HG02885 (cell line): Measurements from ENCODE around the gene SLC50A1.
"Not testable (repeated sequence)": the region's sequence is repeated elsewhere in the genome, so short reads cannot be mapped to it uniquely, and the experiment has no call there.

ENCODE experiments used
- ATAC-seq: cut with Tn5 transposase; IDR thresholded peaks from one replicate; pipeline ENCODE4 v1.9.1; 2021; ENCODE audit warnings: mild to moderate bottlenecking; ENCODE audit not compliant: unreplicated experiment, poor library complexity

SLC50A1 gene

GRCh38 chr1:155113450-155113980 lies 22.1 kb upstream of the SLC50A1 start:
- no peak for ATAC-seq

DNA sequence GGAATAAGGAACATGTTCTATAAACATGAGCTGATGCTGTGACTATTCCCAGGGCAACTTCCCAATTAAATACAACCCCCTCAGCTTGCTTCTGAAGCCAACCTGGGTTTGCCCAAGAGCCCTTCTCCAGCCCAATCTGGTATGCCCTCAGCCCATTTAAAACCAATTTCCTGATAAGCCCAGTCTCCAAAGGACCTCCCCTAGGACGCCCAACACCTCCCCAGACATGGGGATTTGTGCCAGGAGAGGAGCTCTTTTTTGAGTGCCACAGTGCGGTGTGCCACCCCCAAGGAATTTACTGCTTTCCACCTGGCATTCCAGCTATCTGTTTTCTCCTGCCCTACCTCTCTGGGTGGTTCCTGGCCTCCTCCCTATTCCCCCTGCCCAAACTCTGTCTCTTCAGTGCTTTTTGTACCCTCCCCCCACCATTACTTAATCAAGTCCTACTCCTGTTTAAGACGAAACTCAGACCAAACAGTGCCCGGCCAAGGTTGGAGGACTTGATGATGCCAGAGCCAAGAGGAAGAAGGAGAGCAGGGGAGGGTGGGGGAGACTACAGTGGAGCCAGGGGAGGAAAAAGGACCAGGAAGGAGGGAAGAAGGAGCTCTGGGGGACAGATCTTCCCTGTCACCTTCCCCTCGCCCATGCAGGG lies 19.4 kb upstream of the SLC50A1 start:
- ATAC-seq = no peak

DNA sequence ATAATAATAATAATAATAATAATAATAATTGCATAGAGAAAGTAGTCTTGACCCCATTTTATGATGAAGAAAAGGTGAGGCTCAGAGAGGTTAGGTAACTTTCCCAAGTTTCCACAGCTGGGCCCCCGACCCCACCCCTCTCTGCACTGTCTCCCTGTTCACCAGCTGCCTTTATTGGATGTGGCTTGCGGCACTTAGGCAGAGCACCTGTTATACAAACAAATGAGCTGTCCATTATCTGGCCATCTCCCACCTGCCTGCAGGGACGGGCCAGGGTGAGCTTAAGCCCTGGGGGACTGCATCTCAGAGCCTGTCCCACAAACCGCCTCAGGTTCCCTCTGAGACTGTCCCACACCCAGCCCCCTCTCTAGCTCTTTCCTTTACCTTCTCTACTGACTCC lies 18.0 kb upstream of the SLC50A1 start:
- ATAC-seq = no peak

- ATAC-seq = not testable (repeated sequence)
Measured at GRCh38 chr1:155118090-155118489, 17.6 kb upstream of the SLC50A1 start.

GRCh38 chr1:155120253-155120652 lies 15.4 kb upstream of the SLC50A1 start:
- no peak for ATAC-seq

DNA sequence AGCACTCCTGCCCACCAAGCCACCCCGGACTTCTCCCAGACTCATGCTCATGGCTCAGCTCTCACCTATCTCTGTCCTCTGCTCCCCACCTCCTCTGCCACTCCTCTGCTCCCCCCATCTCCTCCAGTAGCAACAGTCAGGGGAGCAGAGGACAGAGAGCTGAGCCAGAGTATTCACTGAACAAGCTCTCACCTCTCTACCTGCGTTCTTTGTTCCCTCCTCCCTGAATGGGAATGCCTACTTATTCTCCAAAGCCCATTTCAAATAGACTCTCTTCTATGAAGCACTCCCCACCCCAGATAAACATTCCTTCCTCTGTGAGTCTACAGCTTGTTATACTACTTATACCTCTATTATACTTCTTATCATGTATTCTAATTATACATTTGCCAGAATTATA lies 14.4 kb upstream of the SLC50A1 start:
- ATAC-seq = no peak

- no peak for ATAC-seq
Measured at GRCh38 chr1:155122308-155122707, 13.3 kb upstream of the SLC50A1 start.

DNA sequence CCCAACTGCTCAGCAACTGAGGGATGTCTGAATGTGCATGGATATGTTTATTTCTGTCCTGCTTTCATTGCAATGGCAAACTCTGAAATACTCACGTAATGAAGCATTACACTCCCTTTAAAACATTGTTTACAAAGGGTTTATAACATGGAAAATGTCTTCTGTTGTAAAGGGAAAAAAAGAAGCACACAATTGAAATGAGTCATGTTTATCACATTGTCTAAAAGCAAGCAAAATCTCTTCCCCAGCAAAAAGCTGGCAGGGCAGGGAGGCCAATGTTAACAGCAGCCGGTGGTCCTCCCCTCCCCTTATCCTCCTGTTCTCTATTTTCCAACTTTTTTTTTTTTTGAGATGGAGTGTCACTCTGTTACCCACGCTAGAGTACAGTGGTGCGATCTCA lies 11.9 kb upstream of the SLC50A1 start:
- no peak for ATAC-seq

- ATAC-seq = no peak
Measured at GRCh38 chr1:155124503-155125463, 10.9 kb upstream of the SLC50A1 start.

DNA sequence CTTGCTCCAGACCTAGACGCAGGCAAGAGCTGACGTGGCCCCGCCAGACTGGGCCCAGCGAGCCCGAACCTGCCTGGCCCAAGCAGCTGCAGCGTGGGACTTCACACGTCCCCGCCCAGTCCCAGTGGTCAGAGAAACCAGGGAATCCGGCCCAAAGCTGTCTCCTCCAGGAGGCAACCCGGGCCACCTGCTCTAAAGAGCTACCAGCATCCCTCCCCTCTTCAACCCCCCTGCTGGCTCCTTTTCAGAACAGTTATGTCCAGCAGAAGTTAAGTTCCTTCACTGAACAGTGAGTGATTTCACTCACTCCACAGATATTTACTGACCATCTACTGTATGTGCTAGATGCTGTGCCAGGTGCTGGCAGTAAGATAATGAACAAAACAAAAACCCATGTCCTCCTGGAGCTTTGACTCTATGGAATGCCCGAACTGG lies 10.1 kb upstream of the SLC50A1 start:
- no peak for ATAC-seq

- no peak for ATAC-seq
Measured at GRCh38 chr1:155125946-155126555, 9.6 kb upstream of the SLC50A1 start.

DNA sequence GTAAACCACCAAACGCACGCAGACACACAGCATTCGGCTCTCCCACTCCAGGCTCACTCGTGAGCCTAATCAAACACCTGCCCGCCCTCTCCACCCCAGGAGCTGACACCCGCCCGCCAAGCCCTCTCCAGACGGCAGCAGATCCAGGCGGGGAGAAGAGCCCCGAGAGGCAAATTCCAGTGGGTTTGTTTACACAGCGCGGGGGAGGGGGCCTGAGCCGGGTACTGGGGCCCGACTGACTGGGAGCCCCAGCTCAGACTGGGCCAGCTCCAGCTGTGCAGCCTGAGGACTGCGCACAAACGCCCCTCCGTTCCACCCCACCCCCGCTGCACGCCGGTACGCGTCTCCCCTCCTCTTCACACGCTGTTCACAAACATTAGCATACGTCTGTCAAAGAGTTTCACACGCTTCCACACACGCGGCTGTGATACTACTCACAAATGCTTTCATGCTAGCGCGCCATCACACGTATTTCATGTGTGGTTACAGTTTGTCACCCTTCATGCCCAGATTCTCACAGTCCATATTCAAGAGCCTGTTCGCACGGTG lies 9.0 kb upstream of the SLC50A1 start:
- no peak for ATAC-seq

DNA sequence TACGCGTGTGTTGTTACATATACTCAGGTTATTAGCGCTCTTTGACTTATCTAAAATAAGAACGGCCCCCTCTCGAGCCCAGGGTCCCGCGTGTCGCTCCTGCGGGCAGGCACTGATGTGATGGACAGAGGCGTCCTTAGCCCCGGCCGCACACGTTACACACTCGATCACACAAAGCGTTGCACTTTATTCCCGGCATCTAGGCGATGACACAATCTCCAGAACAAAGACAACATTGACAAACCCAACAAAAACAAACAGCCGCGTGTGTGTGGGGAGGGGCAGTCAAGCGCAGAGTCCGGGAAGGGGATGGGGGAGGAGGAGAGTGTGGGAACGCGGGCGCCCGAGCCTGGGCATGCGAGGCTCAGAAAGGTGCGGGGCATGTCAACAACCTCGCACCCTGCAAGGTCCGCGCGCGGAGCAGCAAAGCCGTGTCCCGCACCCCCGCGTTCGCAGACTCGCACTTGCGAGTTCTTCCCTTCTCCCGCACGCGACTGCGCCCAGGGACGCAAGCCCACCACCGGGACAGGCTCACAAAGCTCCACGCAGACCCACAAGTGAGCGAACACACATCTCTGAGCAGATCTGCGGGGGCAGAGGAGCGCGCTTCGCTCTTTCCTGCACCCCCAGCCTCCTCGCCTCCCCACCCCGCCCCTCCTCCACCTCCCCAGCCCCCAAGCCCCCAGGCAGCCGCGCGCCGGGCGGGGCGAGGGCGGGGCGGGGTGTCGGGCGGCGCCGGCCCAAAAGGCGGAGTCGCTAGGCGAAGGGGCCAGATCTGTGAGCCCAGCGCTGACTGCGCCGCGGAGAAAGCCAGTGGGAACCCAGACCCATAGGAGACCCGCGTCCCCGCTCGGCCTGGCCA lies 8.3 kb upstream of the SLC50A1 start, which contains the start of gene EFNA1:
EFNA1 (plus strand) TSS at position 772 of the 862 bp plus-strand sequence. CDS start 102 bp downstream, outside the sequence.
- no peak for ATAC-seq

DNA sequence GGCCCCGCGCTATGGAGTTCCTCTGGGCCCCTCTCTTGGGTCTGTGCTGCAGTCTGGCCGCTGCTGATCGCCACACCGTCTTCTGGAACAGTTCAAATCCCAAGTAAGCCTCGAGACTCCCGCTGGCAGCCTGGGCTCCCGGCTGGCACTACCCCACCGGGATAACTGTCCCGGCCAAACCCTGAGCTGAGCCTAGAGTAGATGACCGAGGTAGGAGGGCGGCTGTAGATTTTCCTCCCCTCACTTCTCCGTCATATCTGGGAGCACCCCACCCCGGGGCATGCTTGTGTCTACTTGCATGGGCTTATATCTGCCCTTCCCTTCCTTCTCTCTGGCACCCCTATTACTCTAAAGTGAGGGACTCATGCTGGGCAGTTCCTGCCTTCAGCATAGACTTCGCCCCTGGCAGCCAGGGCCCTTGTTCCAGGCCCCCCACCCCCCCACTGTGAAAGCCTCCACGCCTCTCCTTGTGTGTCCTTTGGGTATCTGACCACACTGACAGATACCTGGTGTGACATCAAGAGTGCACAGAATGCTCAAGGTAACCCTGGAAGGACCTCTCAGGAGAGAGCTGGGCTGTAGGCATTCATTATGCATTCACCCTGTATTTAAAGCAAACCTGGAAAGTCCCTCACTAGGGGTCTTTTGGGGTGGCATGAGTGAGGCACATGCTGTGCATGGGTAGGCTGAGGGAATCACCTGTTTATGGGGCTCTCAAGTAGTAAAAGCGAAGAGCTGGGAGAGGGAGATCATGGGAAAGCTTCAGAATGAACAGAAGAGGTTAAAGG lies 7.5 kb upstream of the SLC50A1 start:
- ATAC-seq = no peak

DNA sequence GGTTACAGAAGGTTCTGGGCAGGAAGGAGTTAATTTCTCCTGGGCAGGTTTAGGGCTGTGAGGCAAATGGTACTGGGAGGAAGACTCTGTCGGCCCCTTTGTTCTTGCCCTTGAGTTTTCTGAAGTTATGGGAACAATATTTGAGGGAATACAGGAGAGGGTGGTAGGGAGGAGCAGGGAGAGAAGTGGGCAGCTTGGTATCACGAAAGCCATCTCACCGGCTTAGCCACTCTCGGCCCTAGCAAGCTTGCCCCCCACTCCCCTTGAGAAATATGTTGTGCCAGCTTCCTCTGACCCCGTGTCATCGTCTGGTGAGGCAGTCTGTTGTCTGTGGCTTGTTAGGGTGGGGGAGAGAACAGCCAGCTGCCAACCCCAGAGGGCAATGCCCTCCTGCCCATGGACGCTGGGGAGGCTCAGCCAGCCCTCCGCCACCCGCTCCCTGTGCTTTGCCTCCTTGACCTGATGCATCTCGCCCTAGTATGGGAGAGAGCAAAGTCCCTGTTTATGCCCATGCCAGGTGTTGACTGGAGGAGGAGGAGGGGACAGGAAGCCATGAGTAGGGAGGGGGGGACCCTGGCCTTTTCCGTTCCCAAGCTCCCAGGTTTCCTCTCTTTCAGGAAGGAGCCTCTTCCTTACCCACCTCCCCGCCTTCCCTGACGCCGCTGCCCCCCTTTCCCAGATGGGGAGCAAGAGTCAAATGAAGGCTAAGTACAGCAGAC lies 6.7 kb upstream of the SLC50A1 start:
- ATAC-seq = no peak

- ATAC-seq = no peak
Measured at GRCh38 chr1:155130272-155131006, 5.2 kb upstream of the SLC50A1 start.

DNA sequence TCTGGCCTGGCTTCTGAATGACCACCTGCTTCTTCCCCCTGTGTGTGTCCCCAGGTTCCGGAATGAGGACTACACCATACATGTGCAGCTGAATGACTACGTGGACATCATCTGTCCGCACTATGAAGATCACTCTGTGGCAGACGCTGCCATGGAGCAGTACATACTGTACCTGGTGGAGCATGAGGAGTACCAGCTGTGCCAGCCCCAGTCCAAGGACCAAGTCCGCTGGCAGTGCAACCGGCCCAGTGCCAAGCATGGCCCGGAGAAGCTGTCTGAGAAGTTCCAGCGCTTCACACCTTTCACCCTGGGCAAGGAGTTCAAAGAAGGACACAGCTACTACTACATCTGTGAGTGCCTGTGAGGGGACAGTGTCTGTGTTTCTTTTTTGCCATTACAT lies 4.4 kb upstream of the SLC50A1 start:
- ATAC-seq = no peak
